ENCODE results near the gene AGFG2.

DNA sequence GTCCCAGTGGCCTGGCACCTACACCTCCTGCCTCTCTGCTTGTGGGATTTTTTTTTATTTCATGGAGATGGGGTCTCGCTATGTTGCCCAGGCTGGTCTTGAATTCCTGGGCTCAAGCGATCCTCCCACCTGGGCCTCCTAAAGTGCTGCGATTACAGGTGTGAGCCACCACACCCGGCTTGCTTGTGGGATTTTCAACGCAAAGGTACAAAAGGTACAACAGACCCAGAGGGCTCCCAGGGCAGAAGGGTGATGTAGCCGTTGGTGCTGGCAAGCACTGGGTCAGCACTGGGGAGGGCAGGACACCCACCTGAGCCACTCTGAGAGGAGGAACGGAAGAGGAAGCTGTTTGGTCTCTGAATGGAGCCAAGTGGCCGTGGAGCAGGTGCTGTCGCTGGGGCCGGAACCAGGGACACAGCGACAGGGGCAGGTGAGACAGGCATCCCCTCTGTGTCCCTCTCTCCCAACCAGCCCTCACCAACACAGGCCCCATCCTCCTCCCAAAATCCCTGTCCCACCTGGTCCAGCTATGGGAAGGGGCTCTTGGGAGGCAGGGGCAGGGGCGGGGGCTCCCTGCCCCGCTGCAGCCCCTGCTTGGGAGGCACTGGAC, 37.5 kb downstream of the AGFG2 start:
- TF ChIP-seq, protein P1, sequence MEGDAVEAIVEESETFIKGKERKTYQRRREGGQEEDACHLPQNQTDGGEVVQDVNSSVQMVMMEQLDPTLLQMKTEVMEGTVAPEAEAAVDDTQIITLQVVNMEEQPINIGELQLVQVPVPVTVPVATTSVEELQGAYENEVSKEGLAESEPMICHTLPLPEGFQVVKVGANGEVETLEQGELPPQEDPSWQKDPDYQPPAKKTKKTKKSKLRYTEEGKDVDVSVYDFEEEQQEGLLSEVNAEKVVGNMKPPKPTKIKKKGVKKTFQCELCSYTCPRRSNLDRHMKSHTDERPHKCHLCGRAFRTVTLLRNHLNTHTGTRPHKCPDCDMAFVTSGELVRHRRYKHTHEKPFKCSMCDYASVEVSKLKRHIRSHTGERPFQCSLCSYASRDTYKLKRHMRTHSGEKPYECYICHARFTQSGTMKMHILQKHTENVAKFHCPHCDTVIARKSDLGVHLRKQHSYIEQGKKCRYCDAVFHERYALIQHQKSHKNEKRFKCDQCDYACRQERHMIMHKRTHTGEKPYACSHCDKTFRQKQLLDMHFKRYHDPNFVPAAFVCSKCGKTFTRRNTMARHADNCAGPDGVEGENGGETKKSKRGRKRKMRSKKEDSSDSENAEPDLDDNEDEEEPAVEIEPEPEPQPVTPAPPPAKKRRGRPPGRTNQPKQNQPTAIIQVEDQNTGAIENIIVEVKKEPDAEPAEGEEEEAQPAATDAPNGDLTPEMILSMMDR (IDR thresholded peaks at IDR 0.05): no peak
- TF ChIP-seq POLR2AphosphoS5 (IDR thresholded peaks at IDR 0.05; ENCODE audit: insufficient read depth in 1 of 2, low read depth in 1 of 2): no peak
- no peak for TF ChIP-seq POLR2A (IDR thresholded peaks at IDR 0.05)
